DMS 273 (cell line): ENCODE data around the gene ARFIP1.
"Not testable (repeated sequence)": the region's sequence is repeated elsewhere in the genome, so short reads cannot be mapped to it uniquely, and the experiment has no call there.

Experiments used
- DNase-seq: peaks from one replicate; lab custom pipeline; 2025; ENCODE audit not compliant: unreplicated experiment; lab: John Stamatoyannopoulos, UW

ARFIP1 gene

DNA sequence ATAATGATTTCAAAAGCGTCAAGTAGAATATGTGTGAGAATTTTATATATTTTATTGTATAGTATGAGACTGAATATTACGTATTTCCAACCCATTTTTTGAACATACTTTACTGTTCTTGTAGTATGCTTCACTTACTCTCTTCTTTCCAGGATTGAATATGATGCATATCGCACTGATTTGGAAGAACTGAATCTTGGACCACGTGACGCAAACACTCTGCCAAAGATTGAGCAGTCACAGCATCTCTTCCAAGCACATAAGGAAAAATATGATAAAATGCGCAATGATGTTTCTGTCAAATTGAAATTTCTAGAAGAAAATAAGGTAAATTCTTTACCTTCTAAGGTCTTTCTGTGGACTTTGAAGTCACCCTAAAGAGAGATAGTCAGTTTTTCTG lies 108.2 kb downstream of the ARFIP1 start:
- DNase-seq: no peak

DNA sequence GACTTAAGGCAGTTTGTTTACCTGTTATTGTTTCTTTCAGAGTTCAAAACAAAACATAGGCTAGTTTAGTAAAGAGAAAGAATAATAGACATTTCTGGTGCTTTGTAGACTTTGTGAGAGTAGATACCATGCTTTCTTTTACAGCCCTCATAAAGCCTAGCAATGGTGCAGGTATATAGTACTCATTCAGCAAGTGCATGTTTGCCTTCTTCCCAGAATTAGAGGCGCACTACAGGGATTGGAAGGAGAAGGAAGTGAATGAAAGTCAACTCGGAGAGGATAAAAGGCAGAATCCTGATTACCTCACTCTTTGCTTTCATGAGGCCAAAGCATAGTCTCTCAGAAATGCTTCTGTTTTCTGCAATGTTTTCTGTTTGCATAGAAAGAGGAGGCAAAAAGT lies 113.2 kb downstream of the ARFIP1 start:
- DNase-seq: no peak

DNA sequence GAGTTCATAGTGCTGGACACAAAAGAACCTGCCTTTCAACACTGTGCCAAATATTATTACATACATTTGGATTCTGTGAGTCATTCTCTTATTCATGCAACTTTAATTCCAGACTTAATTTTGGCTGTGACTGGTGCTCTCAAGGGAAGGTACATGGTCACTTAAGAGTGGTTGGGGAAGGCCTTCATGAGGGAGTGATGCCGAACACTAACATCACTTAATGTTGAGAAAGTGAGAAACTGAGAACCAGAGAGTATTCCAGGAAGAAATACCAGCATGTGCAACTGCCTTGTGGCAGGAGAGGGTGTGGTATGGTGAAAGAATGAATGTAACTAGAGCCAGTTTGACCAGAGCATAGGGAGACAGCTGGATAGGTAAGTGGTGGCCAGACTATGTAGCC lies 114.9 kb downstream of the ARFIP1 start:
- DNase-seq: peak; percentile 1

DNA sequence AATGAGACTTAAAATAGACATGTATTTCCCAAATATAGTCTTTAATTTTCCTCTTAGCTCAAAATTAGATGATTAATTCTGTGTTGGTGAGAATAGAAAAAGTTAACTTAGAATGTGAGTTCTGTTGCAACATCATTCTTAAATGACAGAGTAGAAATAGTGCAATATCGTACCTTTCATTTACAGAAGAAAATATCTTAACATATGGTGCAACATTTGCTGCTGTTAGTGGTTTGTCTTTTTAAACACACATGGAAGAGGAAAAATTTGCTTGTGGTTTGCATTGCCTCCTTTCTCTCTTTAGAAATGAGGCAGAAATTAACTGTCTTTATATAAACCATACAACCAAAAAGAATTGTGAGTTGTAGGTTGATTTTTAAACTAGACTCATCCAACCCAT lies 117.1 kb downstream of the ARFIP1 start:
- peak; percentile 22 for DNase-seq

DNA sequence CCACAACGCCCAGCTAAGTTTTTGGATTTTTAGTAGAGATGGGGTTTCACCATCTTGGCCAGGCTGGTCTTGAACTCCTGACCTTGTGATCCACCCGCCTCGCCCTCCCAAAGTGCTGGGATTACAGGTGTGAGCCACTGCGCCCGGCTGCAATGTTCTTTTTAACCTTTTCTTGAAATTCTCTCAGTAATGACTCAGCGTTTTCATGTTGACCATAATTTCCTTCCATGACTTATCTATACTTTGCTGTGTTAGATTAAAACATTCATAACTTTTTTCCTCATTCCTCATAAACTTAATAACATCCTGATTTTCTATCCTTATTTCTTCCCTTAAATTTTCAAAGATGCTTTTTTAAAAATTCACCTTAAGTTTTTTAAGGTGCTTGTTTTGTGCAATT lies 118.4 kb downstream of the ARFIP1 start:
- DNase-seq: not testable (repeated sequence)

DNA sequence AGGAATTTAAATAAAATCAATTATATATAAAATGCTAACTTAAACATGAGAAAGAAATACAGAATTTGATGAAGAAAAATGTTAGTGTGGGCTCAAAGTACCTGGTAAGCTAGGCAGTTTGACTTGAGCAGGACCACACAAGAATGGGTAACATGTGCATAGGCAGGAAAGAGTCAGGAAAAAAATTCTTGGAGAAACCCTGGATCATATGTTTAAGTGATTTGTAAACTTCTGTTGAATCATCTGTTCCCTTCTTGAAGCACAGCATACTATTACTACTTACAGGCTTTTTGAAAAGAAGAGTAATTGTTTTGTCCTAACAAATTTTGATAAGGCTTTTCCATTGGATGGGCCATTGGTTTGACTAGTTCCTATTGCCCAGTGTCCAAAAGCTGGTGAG lies 118.9 kb downstream of the ARFIP1 start:
- no peak for DNase-seq

DNA sequence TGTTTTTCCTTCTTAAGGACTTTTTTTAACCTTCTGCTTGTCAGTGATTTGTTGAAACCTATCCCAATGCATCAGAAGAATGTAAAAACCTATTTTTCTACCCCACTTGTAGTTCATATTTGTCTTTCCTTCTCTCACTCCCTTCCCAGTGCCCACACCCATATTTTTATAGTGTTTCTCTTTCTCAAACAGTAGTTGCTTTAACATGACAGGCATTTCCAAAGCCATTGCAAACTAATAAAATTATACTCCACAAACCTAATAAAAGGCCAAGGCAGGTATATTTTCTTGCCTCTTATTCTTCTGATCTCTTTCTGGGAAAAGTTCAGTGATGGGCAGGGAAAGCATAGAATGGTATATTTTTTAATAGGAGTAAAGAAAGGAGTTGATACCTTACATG lies 120.6 kb downstream of the ARFIP1 start:
- no peak for DNase-seq

DNA sequence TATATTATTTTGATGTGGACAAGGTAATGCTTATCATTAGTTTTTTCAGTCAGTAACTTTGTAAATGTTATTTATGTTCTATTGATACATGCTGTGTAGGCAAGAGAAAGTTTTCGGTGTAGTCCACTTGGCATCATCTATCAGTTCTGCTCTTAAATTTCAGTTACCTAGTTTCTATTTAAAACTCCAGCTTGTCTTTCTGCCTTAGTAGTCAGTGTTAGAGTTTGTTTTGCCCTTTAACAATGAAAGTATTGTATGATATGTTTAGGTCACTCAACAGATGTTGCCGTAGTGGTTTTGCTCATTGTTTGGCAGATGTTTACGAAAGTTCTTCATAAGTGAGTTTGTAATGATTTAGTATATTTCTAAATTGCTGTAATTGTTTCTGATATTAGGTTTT lies 121.5 kb downstream of the ARFIP1 start:
- no peak for DNase-seq

DNA sequence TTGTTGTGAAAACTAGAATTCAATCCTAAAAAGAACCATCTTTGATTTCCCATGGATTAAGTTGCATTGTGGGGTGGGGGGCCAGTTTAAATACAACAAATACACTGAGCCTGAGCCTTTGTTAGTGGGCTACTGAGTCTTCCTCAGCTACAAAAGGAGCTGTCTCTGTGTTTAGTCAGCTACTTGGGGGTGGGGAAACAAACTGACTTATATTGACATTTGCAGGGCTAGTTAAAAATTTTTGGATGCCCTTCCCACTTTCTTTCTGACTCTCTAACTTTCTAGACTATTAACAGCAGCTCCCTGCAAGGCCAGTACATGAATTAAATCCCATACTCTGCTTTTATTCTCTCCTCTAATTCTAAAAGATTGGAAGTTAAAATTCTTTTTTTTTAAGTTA lies 123.9 kb downstream of the ARFIP1 start:
- DNase-seq: no peak

DNA sequence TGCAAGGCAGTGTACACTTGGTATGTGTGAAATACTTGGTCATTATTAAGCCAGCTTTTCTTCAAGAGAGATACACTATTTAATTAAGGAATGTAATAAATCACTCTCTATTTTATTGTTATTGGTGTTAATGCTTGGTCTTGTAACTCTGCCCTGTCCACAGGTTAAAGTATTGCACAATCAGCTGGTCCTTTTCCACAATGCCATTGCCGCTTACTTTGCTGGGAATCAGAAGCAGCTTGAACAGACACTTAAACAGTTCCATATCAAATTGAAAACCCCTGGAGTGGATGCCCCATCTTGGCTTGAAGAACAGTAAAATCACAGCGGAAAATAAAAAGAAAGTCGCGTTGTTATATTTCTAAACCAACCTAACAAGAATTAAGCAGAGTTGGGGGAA lies 130.1 kb downstream of the ARFIP1 start:
- no peak for DNase-seq

DNA sequence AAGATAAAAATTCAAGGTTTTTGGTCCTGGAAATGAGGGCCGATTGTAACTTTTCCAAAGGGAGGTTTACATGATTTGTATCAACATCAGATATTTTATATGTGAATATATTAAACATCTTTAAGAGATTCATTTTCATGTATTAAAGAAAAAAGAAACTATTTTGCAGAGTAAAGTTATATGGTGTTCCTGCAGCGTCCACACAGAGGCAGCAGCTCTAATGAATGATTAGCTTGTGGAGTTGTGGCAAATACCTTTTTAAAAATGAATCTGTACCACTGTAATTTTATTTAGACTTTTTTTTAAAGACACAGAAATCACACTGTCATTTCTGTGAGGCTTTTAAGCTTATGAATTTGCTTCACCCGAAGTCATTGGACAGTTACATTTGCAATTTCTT lies 130.8 kb downstream of the ARFIP1 start:
- DNase-seq: no peak

DNA sequence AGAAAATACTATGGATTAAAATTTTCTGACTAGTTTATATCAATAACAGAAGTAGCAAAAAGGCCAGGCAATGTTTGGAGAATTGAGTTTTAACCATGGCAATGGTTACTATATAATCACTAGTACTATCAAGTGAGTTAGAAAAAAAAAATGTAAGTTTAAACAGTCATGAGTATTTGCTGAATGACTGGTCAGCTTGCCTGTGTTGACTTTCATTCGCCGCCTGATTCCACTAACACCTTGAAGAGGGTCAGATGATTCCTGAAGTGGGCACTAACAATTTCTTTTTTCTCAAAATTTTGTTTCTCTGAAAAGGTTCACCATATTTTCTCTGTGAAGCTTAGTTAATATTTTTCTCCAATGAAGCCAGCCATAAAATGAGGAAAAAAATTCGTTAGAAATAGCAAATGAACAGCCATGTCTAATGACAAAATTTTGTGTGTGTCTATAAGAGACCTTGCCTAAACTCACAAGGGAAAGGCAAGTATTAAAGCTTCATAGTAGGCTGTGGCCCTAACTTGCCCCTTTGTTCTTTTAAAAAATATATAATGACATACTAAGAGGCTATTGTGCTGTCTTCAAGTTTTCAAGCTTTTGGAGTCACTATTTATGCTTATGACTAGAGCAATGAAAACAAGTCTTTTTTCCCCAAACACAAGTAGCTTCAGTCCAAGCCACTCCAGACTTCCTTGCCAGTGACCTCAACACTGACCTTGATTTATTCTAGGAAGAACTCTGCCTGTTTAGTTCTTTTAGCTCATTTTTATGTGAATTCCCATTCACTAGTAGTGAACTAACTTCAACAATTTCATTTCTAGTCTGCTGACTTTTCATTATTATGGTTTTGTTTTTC lies 138.0 kb downstream of the ARFIP1 start:
- DNase-seq: no peak

DNA sequence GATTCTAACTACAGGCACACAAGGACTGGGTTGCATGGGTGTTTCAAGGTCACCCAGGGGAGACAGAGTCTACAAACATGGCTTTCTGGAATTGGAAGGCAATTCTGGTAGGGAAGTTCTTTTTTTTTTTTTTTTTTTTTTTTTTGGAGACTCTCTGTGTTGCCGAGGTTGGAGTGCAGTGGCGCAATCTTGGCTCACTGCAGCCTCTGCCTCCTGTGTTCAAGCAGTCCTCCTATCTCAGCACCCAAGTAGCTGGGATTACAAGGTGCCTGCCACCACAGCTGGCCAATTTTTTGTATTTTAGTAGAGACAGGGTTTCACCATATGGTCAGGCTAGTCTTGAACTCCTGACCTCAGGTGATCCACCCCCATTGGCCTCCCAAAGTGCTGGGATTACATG lies 140.1 kb downstream of the ARFIP1 start:
- DNase-seq: no peak

DNA sequence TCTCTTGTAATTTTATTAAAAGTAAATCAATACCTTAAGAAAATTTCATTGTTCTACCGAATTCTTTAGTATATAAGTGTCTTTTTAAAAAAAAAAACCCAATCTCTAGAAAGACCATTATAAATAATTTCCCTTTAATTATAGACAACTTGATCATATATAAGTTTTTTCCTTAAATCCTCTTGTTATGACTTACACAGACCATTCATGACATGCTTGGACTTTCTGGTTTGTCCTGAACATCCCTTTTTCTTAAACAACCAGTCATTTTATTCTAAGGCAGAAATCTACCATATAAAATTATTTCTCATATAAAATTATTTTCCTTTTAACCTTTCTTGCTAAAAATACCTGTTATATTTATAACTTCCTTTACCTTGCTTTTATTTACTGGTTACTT lies 141.0 kb downstream of the ARFIP1 start:
- peak; percentile 41 for DNase-seq

DNA sequence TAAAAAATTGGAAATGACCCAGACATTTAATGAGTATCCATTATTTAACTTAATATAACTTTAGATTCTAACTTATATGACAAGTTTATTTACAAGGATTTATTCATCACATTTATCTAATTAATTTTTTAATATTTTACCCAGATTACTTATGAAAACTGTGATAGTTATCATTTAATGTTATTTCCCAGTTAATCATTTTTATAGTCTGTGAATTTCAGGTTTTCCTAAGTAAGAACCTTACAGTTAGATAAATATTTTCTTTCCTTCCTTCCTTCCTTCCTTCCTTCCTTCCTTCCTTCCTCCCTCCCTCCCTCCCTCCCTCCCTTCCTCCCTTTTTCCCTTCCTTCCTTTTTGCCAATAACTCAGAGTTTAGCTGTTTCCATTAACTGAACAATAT lies 141.5 kb downstream of the ARFIP1 start:
- no peak for DNase-seq

DNA sequence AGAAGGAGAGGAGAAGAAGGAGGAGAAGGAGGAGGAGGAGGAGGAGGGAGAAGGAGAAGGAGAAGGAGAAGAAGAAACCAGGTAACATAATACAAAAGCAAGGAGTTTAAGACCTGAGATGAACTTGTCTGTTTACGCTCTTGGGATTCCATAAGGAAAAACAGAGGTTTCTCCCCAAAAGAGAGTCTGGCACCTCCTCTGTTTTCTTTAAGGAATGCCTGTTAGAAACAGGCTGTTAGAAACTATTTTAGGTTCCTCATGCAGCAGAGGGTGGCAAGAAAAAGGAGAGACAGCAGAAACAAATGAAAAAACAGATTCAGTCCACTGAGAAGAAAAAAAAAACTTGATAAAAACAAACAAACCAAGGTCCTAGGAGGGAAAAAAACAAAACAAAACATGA lies 146.1 kb downstream of the ARFIP1 start:
- no peak for DNase-seq

DNA sequence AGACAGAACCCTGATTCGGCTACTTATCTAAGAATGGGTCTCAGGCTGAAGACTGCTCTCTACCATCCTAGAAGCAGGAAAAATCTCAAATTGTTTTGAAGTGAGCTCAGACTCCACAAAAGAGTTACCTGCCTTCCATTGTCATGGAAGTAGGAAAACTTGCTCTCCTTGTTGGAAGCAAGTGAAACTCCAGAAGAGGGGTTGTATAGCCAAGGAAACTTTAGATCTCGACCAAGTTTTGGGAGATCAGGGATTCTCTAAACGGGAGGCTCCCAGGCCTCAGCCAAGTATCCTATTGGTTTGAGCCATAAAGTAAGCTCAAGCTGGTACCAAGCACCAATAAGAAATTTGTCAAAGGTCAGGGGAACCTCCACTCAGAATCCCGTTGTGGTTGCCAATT lies 147.2 kb downstream of the ARFIP1 start:
- no peak for DNase-seq

DNA sequence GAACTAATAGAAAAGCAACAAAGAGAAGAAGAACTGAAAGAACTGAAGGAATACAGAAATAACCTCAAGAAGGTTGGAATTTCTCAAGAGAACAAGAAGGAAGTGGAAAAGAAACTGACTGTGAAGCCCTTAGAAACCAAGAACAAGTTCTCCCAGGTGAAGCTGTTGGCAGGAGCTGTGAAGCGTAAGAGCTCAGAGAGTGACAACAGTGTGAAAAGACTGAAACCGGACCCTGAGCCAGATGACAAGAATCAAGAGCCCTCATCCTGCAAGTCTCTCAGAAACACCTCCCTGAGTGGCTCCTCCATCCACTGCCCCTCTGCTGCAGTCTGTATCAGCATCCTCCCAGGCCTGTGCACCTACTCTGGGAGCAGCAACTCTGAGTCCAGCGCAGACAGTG lies 148.0 kb downstream of the ARFIP1 start:
- no peak for DNase-seq

DNA sequence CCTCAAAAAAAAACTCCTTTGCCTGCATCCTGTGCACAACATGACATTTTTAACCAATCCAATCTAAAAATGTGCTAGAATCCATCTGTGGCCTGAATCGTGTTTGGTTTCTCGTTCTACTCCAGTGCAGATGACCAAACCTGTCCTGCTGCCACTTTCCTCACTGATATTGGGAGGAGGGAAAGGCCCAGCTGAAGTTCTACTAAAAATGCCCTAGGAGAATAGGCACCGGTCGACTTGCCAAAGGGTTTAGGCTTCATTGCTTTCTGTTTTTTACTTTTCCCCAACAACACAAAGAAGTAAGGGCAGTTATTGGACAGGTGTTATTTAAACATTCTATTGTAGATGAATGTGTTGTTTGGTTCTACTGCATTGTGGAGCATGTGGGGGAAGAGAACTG lies 148.5 kb downstream of the ARFIP1 start:
- no peak for DNase-seq

DNA sequence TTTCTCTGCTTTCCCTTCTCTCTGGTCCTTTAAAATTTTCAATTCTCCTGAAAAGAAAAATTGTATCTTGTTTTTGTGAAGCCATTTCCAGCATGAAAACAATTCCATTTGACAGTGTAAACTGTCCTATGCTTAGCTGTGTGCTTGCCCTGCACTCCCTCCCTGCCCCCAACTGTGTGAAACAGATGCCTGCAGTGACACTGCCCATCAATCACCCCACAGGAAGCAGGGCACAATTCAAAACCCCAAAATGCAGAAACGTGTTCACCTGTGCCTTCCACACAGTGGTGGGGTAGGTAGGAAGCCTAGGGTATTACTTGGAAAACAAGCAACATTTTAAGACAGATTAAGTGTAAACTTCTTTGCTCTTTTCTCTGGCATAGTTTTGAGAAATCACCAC lies 150.1 kb downstream of the ARFIP1 start:
- DNase-seq: no peak

DNA sequence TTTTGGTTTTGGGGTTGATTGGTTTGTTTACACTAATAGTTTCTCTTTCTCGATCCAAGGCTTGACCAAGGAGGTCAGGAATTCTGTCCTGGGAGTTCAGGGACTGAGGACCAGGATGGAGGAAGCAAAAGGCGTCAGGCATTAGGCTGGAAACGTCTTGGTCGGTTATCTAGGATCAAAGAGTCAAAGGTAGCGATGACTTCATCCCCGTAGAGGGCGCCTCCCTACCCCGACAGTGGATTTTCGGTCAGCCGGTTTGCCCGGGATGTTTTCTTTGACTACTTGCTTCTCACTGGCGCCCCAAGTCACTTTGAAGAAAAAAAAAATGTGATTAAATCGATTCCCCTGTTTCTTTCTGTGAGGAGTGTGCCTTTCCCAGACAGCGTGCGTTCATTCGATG lies 155.4 kb downstream of the ARFIP1 start:
- DNase-seq: peak; percentile 64

DNA sequence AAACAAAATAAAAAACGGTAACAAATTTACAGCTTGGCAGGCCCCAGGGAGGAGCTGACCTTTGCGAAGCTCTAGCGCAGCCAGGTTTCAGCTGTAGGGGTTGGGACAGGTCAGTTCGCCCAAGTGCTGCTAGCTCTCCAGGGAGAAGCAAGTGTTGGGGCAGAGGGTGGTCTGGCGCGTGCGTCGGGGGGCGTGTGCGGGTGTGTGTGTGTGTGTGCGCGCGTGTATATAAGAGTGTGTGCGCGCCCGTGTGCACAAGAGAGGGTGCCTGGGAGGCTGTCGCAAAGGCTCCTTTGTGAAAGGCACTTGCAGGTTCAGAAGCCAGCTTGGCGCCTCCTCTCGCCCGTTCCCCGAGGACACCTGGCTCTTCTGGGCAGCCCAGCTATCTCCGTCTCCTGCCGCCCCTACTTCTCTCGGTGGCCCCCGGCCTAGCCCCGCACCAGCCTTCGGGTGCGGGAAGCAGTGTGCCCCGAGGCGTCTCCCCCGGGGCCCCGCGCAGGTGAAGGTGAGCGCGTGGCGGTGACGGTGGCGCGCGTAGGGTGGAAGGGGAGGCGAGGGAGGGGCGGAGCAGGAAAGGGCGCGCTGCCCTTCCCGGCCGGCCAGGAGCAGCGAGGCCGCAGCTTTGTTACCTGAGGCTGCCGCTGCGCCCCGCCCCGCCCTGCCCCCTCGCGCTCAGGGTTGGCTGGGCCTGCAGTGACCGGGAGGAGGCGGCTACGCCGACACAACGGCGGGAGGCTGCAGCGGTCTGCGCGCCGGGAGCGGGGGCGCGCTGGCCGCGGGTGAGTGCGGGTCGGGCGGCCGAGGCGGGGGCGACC lies 156.1 kb downstream of the ARFIP1 start, which contains the start of gene FHDC1:
TSS of gene FHDC1 (plus strand) at position 693 of the 815 bp plus-strand sequence. CDS start 6,735 bp downstream, outside the sequence.
- peak; percentile 69 for DNase-seq
